OCI-LY1 (cell line): ENCODE data around the gene GPBAR1.

ENCODE experiments used
- CTCF ChIP-seq: fragments of 200-600 bp; sonication (generic), shearing (Covaris generic); IDR thresholded peaks from 2 replicates; pipeline ENCODE4 v1.5.1; 2017; ENCODE audit warnings: mild to moderate bottlenecking, antibody characterized with exemption, low read length, moderate library complexity, mixed read lengths
- EZH2 ChIP-seq: fragments of 200-600 bp; sonication (generic), shearing (Covaris generic); IDR thresholded peaks from 2 replicates; pipeline ENCODE4 v1.8.0; 2017; ENCODE audit warnings: borderline replicate concordance, mixed run types, mild to moderate bottlenecking, antibody characterized with exemption, low read length, moderate library complexity, mixed read lengths

GRCh38 chr2:218284106-218284811, 23.4 kb downstream of the GPBAR1 start:
- TF ChIP-seq CTCF, result no peak
- TF ChIP-seq EZH2, result no peak
